SW480 (cell line): Measurements from ENCODE around the gene B3GLCT.

Experiments
- DNase-seq: peaks from one replicate; pipeline ENCODE4 v3.0.0-alpha.2; 2016; ENCODE audit warnings: low spot score

The B3GLCT gene

DNA sequence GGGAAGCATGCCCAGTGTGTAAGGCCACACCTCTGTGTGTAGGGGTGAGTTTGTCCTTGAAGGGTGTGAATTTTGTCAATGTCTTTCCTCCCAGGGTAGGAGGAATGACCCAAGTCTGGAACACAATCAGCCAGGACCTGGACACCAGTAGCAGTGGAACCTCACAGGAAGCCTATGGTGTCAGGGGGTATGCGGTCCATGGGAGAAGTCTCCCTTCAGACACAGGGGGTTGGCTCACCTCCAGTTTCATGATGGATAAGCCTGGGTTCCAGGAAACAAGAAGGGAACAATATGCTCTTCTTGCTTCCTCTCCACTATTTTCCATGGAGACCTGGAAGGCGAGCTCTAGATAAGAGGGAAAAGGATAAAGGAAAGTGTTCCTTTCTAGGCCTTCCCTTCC lies 23.9 kb downstream of the B3GLCT start:
- no peak for DNase-seq

DNA sequence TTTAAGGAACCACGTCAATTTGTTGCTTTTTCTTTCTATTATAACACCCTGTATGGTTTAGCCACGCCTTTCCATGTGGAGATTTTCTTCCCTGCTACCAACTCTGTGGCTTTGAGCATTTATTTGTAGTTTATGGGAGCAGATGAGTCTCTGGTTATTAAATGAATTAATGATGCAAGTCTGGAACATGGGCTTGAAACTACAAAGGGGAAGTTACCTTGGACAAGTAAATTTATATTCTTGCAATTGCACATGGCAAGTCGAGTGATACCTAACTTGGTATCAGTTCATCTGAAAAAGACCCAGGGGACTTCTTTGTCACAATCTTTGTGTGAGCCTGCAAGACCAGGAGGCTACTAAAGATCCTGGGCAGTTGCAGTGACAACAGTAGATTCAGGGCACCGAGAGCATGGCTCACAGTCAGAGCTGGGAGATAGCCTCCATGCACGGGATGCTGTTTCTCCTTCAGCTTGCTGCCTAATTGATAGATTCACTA lies 24.4 kb downstream of the B3GLCT start:
- no peak for DNase-seq

DNA sequence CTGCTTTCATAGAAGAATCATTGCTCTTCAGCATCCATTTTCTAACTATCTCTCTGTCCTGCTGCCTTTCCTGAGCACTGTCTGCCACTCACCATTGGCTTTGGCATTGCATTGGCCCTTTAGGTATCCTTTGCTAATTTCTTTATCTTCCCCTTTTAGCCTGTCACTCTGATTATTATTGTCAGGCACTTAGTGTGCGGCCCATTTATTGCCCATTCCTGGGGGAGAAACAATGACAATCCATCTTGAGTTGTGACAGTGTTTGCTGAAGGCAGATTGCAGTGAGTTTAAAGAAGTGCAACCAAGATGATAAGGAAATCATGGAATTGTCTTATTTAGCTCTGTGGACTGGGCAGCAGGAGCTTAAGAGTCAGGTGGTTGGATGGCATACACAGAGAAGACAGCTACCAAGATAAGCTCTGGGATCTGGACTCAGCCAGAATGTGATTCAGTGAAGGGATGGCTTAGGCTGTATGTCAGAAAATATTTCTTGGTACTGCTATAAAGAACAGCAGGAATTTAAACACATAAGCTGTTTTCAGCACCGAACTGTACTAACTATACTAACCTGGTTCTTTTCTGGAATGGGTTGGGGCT lies 25.3 kb downstream of the B3GLCT start:
- no peak for DNase-seq

- DNase-seq, result no peak
Observed at GRCh38 chr13:31225998-31226675, 26.4 kb downstream of the B3GLCT start.

- DNase-seq, result no peak
Observed at GRCh38 chr13:31227063-31227462, 27.3 kb downstream of the B3GLCT start.

- no peak for DNase-seq
Observed at GRCh38 chr13:31227870-31228269, 28.1 kb downstream of the B3GLCT start.

DNA sequence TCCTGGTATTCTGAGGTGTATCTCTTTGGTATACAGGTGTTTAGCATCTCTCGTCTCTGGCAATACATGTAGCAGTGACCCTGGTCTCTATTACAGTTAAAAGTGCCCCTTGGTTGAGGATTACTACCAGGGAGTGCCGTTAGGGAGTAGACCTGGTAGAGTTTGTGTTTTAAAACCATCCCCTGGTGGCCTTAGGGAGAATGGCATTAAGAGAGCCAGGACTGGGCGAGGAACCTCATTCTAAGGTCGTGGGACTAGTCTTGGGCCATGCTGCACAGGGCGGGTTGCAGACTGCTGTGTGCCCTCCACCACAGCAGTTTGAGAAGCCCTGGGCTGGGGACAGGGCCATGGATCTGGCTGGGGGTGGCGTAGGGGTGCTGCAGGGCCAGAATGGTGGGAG lies 35.0 kb downstream of the B3GLCT start:
- peak; percentile 5 for DNase-seq

DNA sequence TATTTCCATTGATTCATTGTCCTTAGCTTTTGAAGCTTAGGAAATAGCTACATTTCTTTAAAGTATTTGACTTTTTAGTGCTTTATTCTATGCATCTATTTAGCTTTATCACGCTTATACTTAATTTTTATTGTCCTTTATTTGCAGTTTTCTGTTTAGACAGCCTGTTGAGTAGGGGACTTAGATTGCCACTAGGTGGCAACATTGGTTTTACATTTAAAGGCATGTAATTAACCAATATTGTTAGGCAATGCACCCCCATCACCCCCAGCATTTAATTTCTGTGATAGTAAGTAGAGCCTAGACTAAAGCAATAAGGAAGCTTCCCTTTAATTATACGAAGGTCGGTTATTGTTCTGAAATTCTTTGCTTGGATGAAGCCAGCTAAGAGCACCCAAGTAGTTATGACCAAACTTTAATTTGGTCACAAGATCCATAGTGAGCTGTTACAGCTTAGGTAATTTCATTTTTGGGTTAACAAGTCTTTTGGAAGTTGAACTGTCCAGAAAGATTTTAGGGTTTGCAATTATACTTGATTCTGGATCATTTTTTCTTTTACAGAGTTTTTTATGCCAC lies 36.5 kb downstream of the B3GLCT start:
- peak; percentile 57 for DNase-seq

DNA sequence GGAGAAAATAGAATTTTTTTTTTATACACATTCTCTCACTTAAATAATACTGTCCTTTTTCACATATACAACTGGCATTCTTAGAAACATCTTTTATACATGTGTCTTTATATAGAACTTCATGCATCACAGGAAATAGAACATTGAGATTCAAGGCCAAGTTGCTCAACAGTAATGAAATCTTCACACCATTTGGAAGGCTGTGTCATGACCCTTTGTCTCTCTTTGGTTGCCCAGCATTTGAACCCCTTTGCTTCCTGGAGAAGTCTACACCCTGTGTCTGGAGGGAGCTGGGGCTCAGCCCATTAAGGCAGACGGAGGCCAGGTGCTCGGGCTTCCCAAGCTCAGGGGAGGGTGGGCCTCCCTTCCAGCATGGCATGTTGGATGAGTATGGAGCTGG lies 41.1 kb downstream of the B3GLCT start:
- DNase-seq, result no peak

DNA sequence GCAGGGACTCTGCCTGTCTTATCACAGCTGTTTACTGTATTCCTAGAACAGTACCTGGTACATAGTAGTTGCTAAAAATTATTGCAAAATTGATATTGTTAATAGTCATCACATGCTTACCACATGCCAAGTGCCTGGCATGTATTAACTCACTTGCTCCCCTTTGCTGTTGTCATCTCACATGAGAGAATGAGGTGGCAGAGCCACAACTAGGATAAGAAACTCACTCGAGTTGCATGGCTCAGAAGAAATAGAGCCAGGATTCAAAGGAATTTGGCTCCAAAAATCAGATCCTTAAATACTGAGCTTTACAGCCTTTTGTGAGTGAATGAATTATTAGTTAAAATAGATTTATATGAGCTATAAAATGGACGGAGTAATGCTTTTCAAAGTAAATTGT lies 42.6 kb downstream of the B3GLCT start:
- no peak for DNase-seq

DNA sequence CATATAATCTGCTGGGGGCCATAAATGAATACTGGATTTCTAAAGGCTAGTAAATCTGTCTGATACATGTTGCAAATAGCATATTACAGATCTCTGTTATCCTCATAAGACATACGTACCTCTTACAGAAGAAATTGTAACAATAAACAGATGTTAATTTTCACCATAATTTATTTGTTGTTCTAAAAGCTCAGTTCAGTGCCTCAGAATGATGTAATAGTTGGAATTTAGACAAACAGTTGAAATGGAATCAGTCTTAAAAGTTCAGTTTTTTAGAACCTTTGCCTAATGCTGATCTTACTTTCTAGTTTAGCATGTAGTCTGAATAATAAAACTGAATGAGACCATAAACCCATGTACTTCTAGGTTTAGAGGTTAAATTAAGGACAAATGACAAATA lies 43.1 kb downstream of the B3GLCT start:
- no peak for DNase-seq

DNA sequence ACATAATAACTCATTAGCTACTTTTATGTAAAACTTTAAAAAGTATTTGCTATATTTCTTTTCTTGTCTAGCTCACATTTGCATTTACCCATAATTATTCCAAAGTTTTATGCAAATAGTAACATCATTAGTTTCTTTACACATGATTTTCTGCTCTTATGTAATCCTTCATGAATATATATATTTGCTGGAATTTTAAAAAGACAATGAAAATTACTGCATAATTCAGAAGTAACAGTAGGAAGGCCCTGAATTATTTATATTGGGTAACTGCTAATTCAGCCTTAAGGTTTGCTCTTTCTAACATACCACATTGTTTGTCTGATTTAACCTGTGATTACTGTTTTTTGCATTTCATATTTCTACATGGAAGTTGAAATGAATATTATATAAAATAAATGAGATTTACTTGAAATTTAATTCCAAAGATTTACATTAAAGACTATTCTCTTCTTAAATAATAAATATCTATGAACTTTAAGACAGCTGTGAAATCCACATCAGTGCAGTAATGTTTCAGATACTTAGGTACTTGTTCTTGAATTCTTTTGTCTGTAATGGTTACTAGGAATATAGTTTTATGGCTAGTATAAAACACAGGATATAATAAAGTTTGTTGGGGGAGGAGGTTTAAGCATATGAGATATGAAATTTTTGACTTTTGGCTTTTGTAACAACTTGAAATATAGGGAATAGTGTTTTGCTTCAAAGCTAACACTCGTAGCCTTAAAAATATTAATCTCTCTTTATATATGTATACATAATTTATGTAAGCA lies 46.0 kb downstream of the B3GLCT start:
- no peak for DNase-seq

DNA sequence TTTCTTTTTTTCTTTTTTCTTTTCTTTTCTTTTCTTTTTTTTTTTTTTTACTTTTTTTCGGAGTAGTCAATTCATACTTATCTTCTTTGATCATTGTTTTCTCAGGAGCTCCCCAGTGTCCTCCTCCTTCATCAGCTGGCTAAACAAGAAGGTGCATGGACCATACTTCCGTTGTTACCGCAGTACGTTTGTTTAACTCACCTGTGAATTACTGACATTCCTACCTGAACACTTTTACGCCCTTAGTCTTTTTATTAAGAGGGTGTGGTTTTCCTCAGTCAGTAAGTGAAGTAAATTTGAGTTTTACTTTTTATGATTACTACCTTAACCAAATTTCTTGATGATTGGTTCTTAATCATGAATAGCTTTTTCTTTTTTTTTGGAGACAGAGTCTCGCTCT lies 47.1 kb downstream of the B3GLCT start:
- no peak for DNase-seq

DNA sequence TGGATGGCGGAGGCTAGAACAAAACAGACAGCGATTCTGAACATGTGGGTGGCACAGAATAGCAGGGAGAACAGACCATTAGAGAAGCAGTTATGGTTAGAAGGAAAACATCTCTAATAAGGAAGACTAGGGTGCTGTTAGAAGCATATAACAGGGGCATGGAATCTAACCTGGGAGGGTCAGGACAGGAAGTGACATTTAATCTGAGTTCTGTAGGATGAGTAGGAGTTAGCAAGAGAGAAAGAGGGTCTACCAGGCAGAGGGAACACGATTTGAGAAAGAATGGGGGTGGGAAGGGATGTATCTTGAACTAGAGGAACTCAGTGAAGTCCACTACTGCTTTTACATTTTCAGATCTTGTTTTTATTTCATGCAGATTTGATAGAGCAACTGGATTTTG lies 48.6 kb downstream of the B3GLCT start:
- no peak for DNase-seq

GRCh38 chr13:31248965-31249539 lies 49.3 kb downstream of the B3GLCT start:
- no peak for DNase-seq

DNA sequence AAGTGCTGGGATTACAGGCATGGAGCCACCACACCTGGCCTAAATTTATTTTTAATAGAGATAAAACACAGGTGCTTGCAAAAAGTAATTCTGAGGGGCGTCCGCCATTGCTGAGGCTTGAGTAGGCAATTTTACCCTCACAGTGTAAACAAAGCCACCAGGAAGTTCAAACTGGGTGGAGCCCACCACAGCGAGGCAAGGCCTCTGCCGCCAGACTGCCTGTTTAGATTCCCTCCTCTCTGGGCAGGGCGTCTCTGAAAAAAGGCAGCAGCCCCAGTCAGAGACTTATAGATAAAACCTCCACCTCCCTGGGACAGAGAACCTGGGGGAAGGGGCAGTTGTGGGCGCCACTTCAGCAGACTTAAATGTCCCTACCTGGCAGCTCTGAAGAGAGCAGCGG lies 50.7 kb downstream of the B3GLCT start:
- DNase-seq, result no peak

GRCh38 chr13:31261241-31261640 lies 61.5 kb downstream of the B3GLCT start:
- DNase-seq, result no peak

- no peak for DNase-seq
Observed at GRCh38 chr13:31263346-31263745, 63.6 kb downstream of the B3GLCT start.

DNA sequence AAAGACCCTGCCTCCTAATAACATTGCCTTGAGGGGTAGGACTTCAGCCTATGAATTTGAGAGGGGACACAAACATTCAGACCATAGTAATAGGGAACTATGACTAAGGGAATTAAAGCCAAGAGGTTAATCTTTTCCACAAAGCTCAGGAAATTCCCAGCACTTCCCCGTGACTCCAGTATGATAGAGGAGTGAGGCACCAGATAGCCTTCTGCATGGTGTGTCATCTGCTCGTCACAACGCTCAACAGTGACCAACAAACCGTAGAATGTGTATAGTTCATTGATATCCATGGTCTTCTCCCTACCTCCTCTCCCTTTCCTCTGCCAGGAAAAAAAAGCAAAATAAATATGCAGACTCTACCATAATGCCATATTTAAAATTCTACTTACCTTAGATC lies 64.4 kb downstream of the B3GLCT start:
- DNase-seq, result no peak

- no peak for DNase-seq
Observed at GRCh38 chr13:31267126-31267784, 67.5 kb downstream of the B3GLCT start.

- DNase-seq, result no peak
Observed at GRCh38 chr13:31274390-31274789, 74.6 kb downstream of the B3GLCT start.

DNA sequence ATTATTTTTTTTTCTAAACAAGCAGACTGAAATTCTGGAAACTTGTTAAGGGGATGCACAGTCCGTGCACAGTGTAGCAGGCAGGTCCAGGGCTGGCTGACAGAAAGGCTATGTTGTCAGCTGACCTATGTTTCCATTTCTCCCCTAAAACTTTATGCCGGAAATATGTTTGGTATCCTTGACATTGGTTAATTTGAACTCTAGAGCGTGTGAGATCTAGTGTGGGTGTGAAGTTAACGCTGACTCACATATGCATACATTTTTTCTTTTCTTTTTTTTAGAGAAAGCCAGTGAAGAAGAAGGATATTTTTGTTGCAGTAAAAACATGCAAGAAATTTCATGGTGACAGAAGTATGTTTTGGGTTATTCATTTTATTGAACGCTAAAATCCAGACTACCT lies 76.6 kb downstream of the B3GLCT start:
- no peak for DNase-seq
